ENCODE results near the gene WASF2.
A peak's percentile ranks its signal among the peaks of the same experiment; 100 is the strongest.

WASF2 gene

GRCh38 chr1:27398405-27399149, 91.4 kb downstream of the WASF2 start:
- no peak overlapping the region for H3K4me3 ChIP-seq (ENCODE audit: low read length in 2 of 2)
- no CpG with 5 or more reads among the region's 4 CpGs for WGBS, 2 donors (ENCODE audit: extremely low coverage in 2 of 2, insufficient read length in 2 of 2, insufficient replicate concordance in 1 of 2)
- peak overlapping the region; percentile 38 for H3K4ac ChIP-seq (ENCODE audit: low read length)
- H2BK120ac ChIP-seq (ENCODE audit: low read depth, low read length): peak overlapping the region; percentile 77
- peak overlapping the region; percentile 80 for H2BK15ac ChIP-seq (ENCODE audit: low read length)
- H3K23ac ChIP-seq (ENCODE audit: low read depth, low read length, poor library complexity): no peak overlapping the region
- H4K91ac ChIP-seq (ENCODE audit: low read depth, low read length, poor library complexity): no peak overlapping the region
- H3K27me3 ChIP-seq (ENCODE audit: control insufficient read depth in 3 of 3, insufficient read depth in 3 of 3, low read depth in 1 of 3, low read length in 3 of 3): no peaks in the 10 kb centered on the region
- H3K4me2 ChIP-seq (ENCODE audit: insufficient read depth, low read length, poor library complexity, severe bottlenecking): no peak overlapping the region
- H2AFZ ChIP-seq (ENCODE audit: low read length): no peak overlapping the region
- no peak overlapping the region for H3K9ac ChIP-seq (ENCODE audit: low read depth, low read length, poor library complexity)
- H2BK12ac ChIP-seq (ENCODE audit: low read length): peak overlapping the region; percentile 33
- H3K79me1 ChIP-seq (ENCODE audit: low read depth, low read length): peaks cover 3% of the 10 kb centered on the region
- no peak overlapping the region for H4K8ac ChIP-seq (ENCODE audit: low read depth, low read length)
- no peaks in the 10 kb centered on the region for H3K9me3 ChIP-seq (replicated peaks in 1 of 2; ENCODE audit: control insufficient read depth in 2 of 2, insufficient read depth in 1 of 2, low read depth in 1 of 2, low read length in 2 of 2)
- H3K14ac ChIP-seq (ENCODE audit: low read length): no peak overlapping the region
- H2AK5ac ChIP-seq (ENCODE audit: low read depth, low read length): peak overlapping the region; percentile 97
- H3K27ac ChIP-seq (replicated peaks; ENCODE audit: low read length): no peak overlapping the region
- no peak overlapping the region for H2BK5ac ChIP-seq (ENCODE audit: low read length)
- H3K36me3 ChIP-seq (replicated peaks in 1 of 2; ENCODE audit: control insufficient read depth in 2 of 2, insufficient read depth in 2 of 2, low read length in 2 of 2): no peaks in the 10 kb centered on the region
- peak overlapping the region; percentile 66 for H3K18ac ChIP-seq (ENCODE audit: low read length)
- H3K4me1 ChIP-seq (ENCODE audit: control insufficient read depth in 2 of 2, insufficient read depth in 1 of 2, low read depth in 1 of 2, low read length in 2 of 2): peaks cover 24 to 39% of the 10 kb centered on the region in 2 donors
- DNase-seq (ENCODE audit: low spot score): no peak

GRCh38 chr1:27397749-27398148, 92.2 kb downstream of the WASF2 start:
- H3K36me3 ChIP-seq (replicated peaks in 1 of 2; ENCODE audit: control insufficient read depth in 2 of 2, insufficient read depth in 2 of 2, low read length in 2 of 2): no peaks in the 10 kb centered on the region
- no peak overlapping the region for H3K14ac ChIP-seq (ENCODE audit: low read length)
- no peak overlapping the region for H3K27ac ChIP-seq (replicated peaks; ENCODE audit: low read length)
- no peak overlapping the region for H3K4me3 ChIP-seq (ENCODE audit: low read length in 2 of 2)
- no peak overlapping the region for H3K23ac ChIP-seq (ENCODE audit: low read depth, low read length, poor library complexity)
- H3K4me1 ChIP-seq (ENCODE audit: control insufficient read depth in 2 of 2, insufficient read depth in 1 of 2, low read depth in 1 of 2, low read length in 2 of 2): peaks cover 18 to 36% of the 10 kb centered on the region in 2 donors
- no peak overlapping the region for H2AK5ac ChIP-seq (ENCODE audit: low read depth, low read length)
- H2AFZ ChIP-seq (ENCODE audit: low read length): no peak overlapping the region
- H3K18ac ChIP-seq (ENCODE audit: low read length): no peak overlapping the region
- no peak overlapping the region for H2BK12ac ChIP-seq (ENCODE audit: low read length)
- no peak overlapping the region for H2BK120ac ChIP-seq (ENCODE audit: low read depth, low read length)
- no peak overlapping the region for H4K8ac ChIP-seq (ENCODE audit: low read depth, low read length)
- H2BK15ac ChIP-seq (ENCODE audit: low read length): peak overlapping the region; percentile 47
- H3K9ac ChIP-seq (ENCODE audit: low read depth, low read length, poor library complexity): no peak overlapping the region
- H3K4ac ChIP-seq (ENCODE audit: low read length): no peak overlapping the region
- H3K27me3 ChIP-seq (ENCODE audit: control insufficient read depth in 3 of 3, insufficient read depth in 3 of 3, low read depth in 1 of 3, low read length in 3 of 3): no peaks in the 10 kb centered on the region
- peaks cover 5% of the 10 kb centered on the region for H3K79me1 ChIP-seq (ENCODE audit: low read depth, low read length)
- no peaks in the 10 kb centered on the region for H3K9me3 ChIP-seq (replicated peaks in 1 of 2; ENCODE audit: control insufficient read depth in 2 of 2, insufficient read depth in 1 of 2, low read depth in 1 of 2, low read length in 2 of 2)
- no CpG with 5 or more reads among the region's 7 CpGs for WGBS, 2 donors (ENCODE audit: extremely low coverage in 2 of 2, insufficient read length in 2 of 2, insufficient replicate concordance in 1 of 2)
- no peak overlapping the region for H4K91ac ChIP-seq (ENCODE audit: low read depth, low read length, poor library complexity)
- no peak overlapping the region for H3K4me2 ChIP-seq (ENCODE audit: insufficient read depth, low read length, poor library complexity, severe bottlenecking)
- no peak for DNase-seq (ENCODE audit: low spot score)
- no peak overlapping the region for H2BK5ac ChIP-seq (ENCODE audit: low read length)

GRCh38 chr1:27397110-27397509, 92.9 kb downstream of the WASF2 start:
- Histone ChIP-seq H3K27me3 (ENCODE audit: control insufficient read depth in 3 of 3, insufficient read depth in 3 of 3, low read depth in 1 of 3, low read length in 3 of 3) (peaks cover 0 to under 1% (median 0%) of the 10 kb centered on the region in 3 experiments), H2AK5ac (ENCODE audit: low read depth, low read length) (no peak overlapping the region), H3K9me3 (replicated peaks in 1 of 2; ENCODE audit: control insufficient read depth in 2 of 2, insufficient read depth in 1 of 2, low read depth in 1 of 2, low read length in 2 of 2) (no peaks in the 10 kb centered on the region), H3K4ac (ENCODE audit: low read length) (no peak overlapping the region), H2AFZ (ENCODE audit: low read length) (no peak overlapping the region), H2BK15ac (ENCODE audit: low read length) (peak overlapping the region; percentile 47), H3K9ac (ENCODE audit: low read depth, low read length, poor library complexity) (no peak overlapping the region), H3K27ac (replicated peaks; ENCODE audit: low read length) (no peak overlapping the region), H3K4me3 (ENCODE audit: low read length in 2 of 2) (no peak overlapping the region), H3K18ac (ENCODE audit: low read length) (peak overlapping the region; percentile 80), H3K4me1 (ENCODE audit: control insufficient read depth in 2 of 2, insufficient read depth in 1 of 2, low read depth in 1 of 2, low read length in 2 of 2) (peaks cover 18 to 31% of the 10 kb centered on the region in 2 donors), H4K8ac (ENCODE audit: low read depth, low read length) (no peak overlapping the region), H3K14ac (ENCODE audit: low read length) (no peak overlapping the region), H3K23ac (ENCODE audit: low read depth, low read length, poor library complexity) (no peak overlapping the region), H3K79me1 (ENCODE audit: low read depth, low read length) (peaks cover 5% of the 10 kb centered on the region), H3K36me3 (replicated peaks in 1 of 2; ENCODE audit: control insufficient read depth in 2 of 2, insufficient read depth in 2 of 2, low read length in 2 of 2) (no peaks in the 10 kb centered on the region), H3K4me2 (ENCODE audit: insufficient read depth, low read length, poor library complexity, severe bottlenecking) (no peak overlapping the region), H2BK120ac (ENCODE audit: low read depth, low read length) (no peak overlapping the region), H2BK5ac (ENCODE audit: low read length) (no peak overlapping the region), H4K91ac (ENCODE audit: low read depth, low read length, poor library complexity) (no peak overlapping the region), H2BK12ac (ENCODE audit: low read length) (no peak overlapping the region)
- DNase-seq (ENCODE audit: low spot score): no peak
- no CpG with 5 or more reads among the region's 3 CpGs for WGBS, 2 donors (ENCODE audit: extremely low coverage in 2 of 2, insufficient read length in 2 of 2, insufficient replicate concordance in 1 of 2)

GRCh38 chr1:27395441-27396195, 94.3 kb downstream of the WASF2 start:
- no peak overlapping the region for H4K91ac ChIP-seq (ENCODE audit: low read depth, low read length, poor library complexity)
- H3K18ac ChIP-seq (ENCODE audit: low read length): peak overlapping the region; percentile 57
- H3K9ac ChIP-seq (ENCODE audit: low read depth, low read length, poor library complexity): no peak overlapping the region
- no peak overlapping the region for H3K23ac ChIP-seq (ENCODE audit: low read depth, low read length, poor library complexity)
- H2AFZ ChIP-seq (ENCODE audit: low read length): no peak overlapping the region
- no peak overlapping the region for H3K4ac ChIP-seq (ENCODE audit: low read length)
- no CpG with 5 or more reads among the region's 10 CpGs for WGBS, 2 donors (ENCODE audit: extremely low coverage in 2 of 2, insufficient read length in 2 of 2, insufficient replicate concordance in 1 of 2)
- H2BK12ac ChIP-seq (ENCODE audit: low read length): no peak overlapping the region
- H3K9me3 ChIP-seq (replicated peaks in 1 of 2; ENCODE audit: control insufficient read depth in 2 of 2, insufficient read depth in 1 of 2, low read depth in 1 of 2, low read length in 2 of 2): no peaks in the 10 kb centered on the region
- no peak overlapping the region for H3K4me3 ChIP-seq (ENCODE audit: low read length in 2 of 2)
- peak overlapping the region; percentile 94 for H2AK5ac ChIP-seq (ENCODE audit: low read depth, low read length)
- no peak overlapping the region for H3K14ac ChIP-seq (ENCODE audit: low read length)
- H3K36me3 ChIP-seq (replicated peaks in 1 of 2; ENCODE audit: control insufficient read depth in 2 of 2, insufficient read depth in 2 of 2, low read length in 2 of 2): no peaks in the 10 kb centered on the region
- H3K79me1 ChIP-seq (ENCODE audit: low read depth, low read length): peaks cover 5% of the 10 kb centered on the region
- no peak overlapping the region for H2BK5ac ChIP-seq (ENCODE audit: low read length)
- DNase-seq (ENCODE audit: low spot score): peak; percentile 71
- H4K8ac ChIP-seq (ENCODE audit: low read depth, low read length): no peak overlapping the region
- no peak overlapping the region for H2BK15ac ChIP-seq (ENCODE audit: low read length)
- H3K27ac ChIP-seq (replicated peaks; ENCODE audit: low read length): no peak overlapping the region
- H2BK120ac ChIP-seq (ENCODE audit: low read depth, low read length): peak overlapping the region; percentile 61
- H3K4me2 ChIP-seq (ENCODE audit: insufficient read depth, low read length, poor library complexity, severe bottlenecking): no peak overlapping the region
- H3K27me3 ChIP-seq (ENCODE audit: control insufficient read depth in 3 of 3, insufficient read depth in 3 of 3, low read depth in 1 of 3, low read length in 3 of 3): peaks cover 0 to 11% (median 5%) of the 10 kb centered on the region in 3 experiments
- peaks cover 23 to 37% of the 10 kb centered on the region in 2 donors for H3K4me1 ChIP-seq (ENCODE audit: control insufficient read depth in 2 of 2, insufficient read depth in 1 of 2, low read depth in 1 of 2, low read length in 2 of 2)

Data from neuronal stem cell (in vitro differentiated cells).